GM12878 (cell line): ENCODE results near the gene SBNO2. TPM values are rescaled to one million over a fixed set of nuclear protein-coding genes. Genes with fewer than 3 reads are reported as not detected.

Source experiments
- ATAC-seq: fragments of 200-7000 bp; cut with Tn5 transposase; 3 replicates; pipeline ENCODE4 v1.9.1; 2020; ENCODE audit warnings: mild to moderate bottlenecking, moderate library complexity
- BruUV-seq: library from RNA; stranded (reverse); fragments of 400-500 nt; replicated peaks from 2 replicates; lab custom pipeline; 2021; lab: Mats Ljungman, UMichigan
- CTCF ChIA-PET: fragments of 300-600 bp; sonication (Branson Sonifier 250); formaldehyde crosslinking; extraction: SDS; loops from one replicate; lab custom pipeline; 2021; ENCODE audit warnings: inconsistent platforms; lab: Yijun Ruan, JAX
- POLR2A ChIA-PET: fragments of 350-600 bp; formaldehyde crosslinking; extraction: SDS; loops from one replicate; lab custom pipeline; 2021; ENCODE audit warnings: inconsistent platforms; lab: Charles Lee
- RAD21 ChIA-PET: fragments of 300-600 bp; sonication (Branson Sonifier 250); formaldehyde crosslinking; loops from one replicate; lab custom pipeline; 2023; ENCODE audit warnings: antibody characterized with exemption; ENCODE audit not compliant: unreplicated experiment; lab: Charles Lee
- SMC1A ChIA-PET: fragments of 300-600 bp; sonication (Branson Sonifier 250); formaldehyde crosslinking; loops from one replicate; lab custom pipeline; 2023; ENCODE audit not compliant: unreplicated experiment, uncharacterized antibody; lab: Charles Lee
- DNase-seq: peaks from one replicate; pipeline ENCODE4 v3.0.0-alpha.2; 2011; ENCODE audit warnings: low read depth, low spot score
- FAIRE-seq: peaks from 3 replicates; lab custom pipeline; 2011; peaks lifted over from hg19 to GRCh38; lab: Jason Lieb, UNC
- H2AFZ ChIP-seq: 2 replicates; pipeline ENCODE4 v1.6.0; 2011; ENCODE audit warnings: low read depth, low read length, control low read depth; ENCODE audit not compliant: control insufficient read depth
- H3K27ac ChIP-seq: 2 replicates; pipeline ENCODE4 v1.5.1; 2011; ENCODE audit warnings: control low read depth; ENCODE audit not compliant: control insufficient read depth, insufficient read depth
- H3K27me3 ChIP-seq, 2 experiments: replicated peaks in 1 of 2; 2 replicates each; pipeline versions ENCODE4 v1.6.0 to v1.6.1; 2011; ENCODE audit warnings: low read length in 1 of 2; ENCODE audit not compliant: control insufficient read depth in 2 of 2, insufficient read depth in 2 of 2
- H3K36me3 ChIP-seq, 2 experiments: 2 replicates each; pipeline ENCODE4 v1.5.1; 2011; ENCODE audit warnings: low read length in 1 of 2; ENCODE audit not compliant: control insufficient read depth in 2 of 2, insufficient read depth in 2 of 2
- H3K4me1 ChIP-seq: 2 replicates; pipeline ENCODE4 v1.6.1; 2011; ENCODE audit warnings: mild to moderate bottlenecking, low read length, moderate library complexity, mixed read lengths; ENCODE audit not compliant: control insufficient read depth, insufficient read depth
- H3K4me2 ChIP-seq: 2 replicates; pipeline ENCODE4 v1.6.0; 2011; ENCODE audit warnings: control low read depth; ENCODE audit not compliant: control insufficient read depth, insufficient read depth
- H3K4me3 ChIP-seq: fragments of 200-600 bp; sonication (generic); 2 replicates; pipeline ENCODE4 v1.5.1; 2016
- H3K79me2 ChIP-seq: 2 replicates; pipeline ENCODE4 v1.6.0; 2011; ENCODE audit warnings: low read length; ENCODE audit not compliant: control insufficient read depth, insufficient read depth
- H3K9ac ChIP-seq: 2 replicates; pipeline ENCODE4 v1.8.0; 2011; ENCODE audit warnings: low read length, control low read depth, mixed read lengths; ENCODE audit not compliant: control insufficient read depth, insufficient read depth
- H3K9me3 ChIP-seq: replicated peaks from 3 replicates; pipeline ENCODE4 v1.5.1; 2011; ENCODE audit warnings: mild to moderate bottlenecking, low read length; ENCODE audit not compliant: control insufficient read depth, insufficient read depth
- H4K20me1 ChIP-seq: 2 replicates; pipeline ENCODE4 v1.6.0; 2011; ENCODE audit not compliant: control insufficient read depth, insufficient read depth
- E2F8 ChIP-seq: fragments of 450-650 bp; IDR thresholded peaks from 2 replicates; pipeline ENCODE4 v1.6.1; 2018; ENCODE audit warnings: mild to moderate bottlenecking, low read depth, moderate library complexity; ENCODE audit not compliant: partially characterized antibody
- EED ChIP-seq: sonication (generic); IDR thresholded peaks from 2 replicates; pipeline ENCODE4 v1.6.1; 2016; ENCODE audit warnings: antibody characterized with exemption, low read depth
- IRF3 ChIP-seq: fragments of 450-650 bp; IDR thresholded peaks from 2 replicates; pipeline ENCODE4 v1.6.1; 2014; ENCODE audit warnings: mild to moderate bottlenecking
- POLR2AphosphoS2 ChIP-seq: IDR thresholded peaks from 2 replicates; pipeline ENCODE4 v1.6.1; 2011; ENCODE audit warnings: low read depth, mild to moderate bottlenecking, low read length, improper control_type of control experiment, moderate library complexity
- RAD51 ChIP-seq: fragments of 450-650 bp; IDR thresholded peaks from 2 replicates; pipeline ENCODE4 v1.6.1; 2016; ENCODE audit warnings: moderate library complexity, mild to moderate bottlenecking, inconsistent platforms
- RELB ChIP-seq: fragments of 450-650 bp; IDR thresholded peaks from 2 replicates; pipeline ENCODE4 v1.6.1; 2017; ENCODE audit warnings: low read depth, mild to moderate bottlenecking, moderate library complexity
- STAT3 ChIP-seq: IDR thresholded peaks from 2 replicates; pipeline ENCODE4 v1.6.1; 2011; ENCODE audit warnings: low read depth, low read length, improper control_type of control experiment
- WGBS: methylation state at CpG from one replicate; pipeline ENCODE4 v1.1.6; 2016; ENCODE audit warnings: low lambda C conversion rate; ENCODE audit not compliant: insufficient replicate concordance, insufficient coverage; ENCODE audit errors: missing lambda C conversion rate; 5-methylcytosine and 5-hydroxymethylcytosine counted together
- in situ Hi-C: fragments of 300-500 bp; cut with MboI; formaldehyde crosslinking; loops from 9 replicates; pipeline ENCODE4 v1.14.3; 2018; ENCODE audit warnings: mixed read lengths
- intact Hi-C: fragments of 100-400 bp; cut with micrococcal nuclease; formaldehyde crosslinking; loops from one replicate; pipeline ENCODE4 v1.14.2; 2022; ENCODE audit not compliant: unreplicated experiment
- polyA plus RNA-seq, 11 experiments: library from polyadenylated mRNA; depleted of rRNA in 4 of 11; unstranded in 6 of 11; stranded (reverse) in 5 of 11; fragments of >200 nt; fragmentation: Nextera tagmentation in 4 of 11; fragmentation: Illumina TruSeq in 1 of 11; extraction: Ambion mirVana in 4 of 11; extraction: Trizol in 1 of 11; gene quantifications; 1 replicate in 1 of 11; 2 replicates in 10 of 11; pipeline versions ENCODE4 v1.2.1 to v1.2.3, GENCODE V29; 2011 to 2016; ENCODE audit warnings: inconsistent platforms in 2 of 11, missing spikeins in 2 of 11, low read depth in 1 of 11
- total RNA-seq, 4 experiments: library from RNA; depleted of rRNA in 3 of 4; stranded (reverse); fragments of >200 nt in 3 of 4; fragmentation: Illumina TruSeq in 1 of 4; extraction: Trizol in 1 of 4; gene quantifications; 2 replicates each; pipeline versions ENCODE4 v1.2.1 to v1.2.3, GENCODE V29; 2013 to 2021

Gene SBNO2
- total and polyA plus RNA-seq, 10 of the 15 experiments (the other 5 are each of a cell fraction or from before 2014, with no cell fraction given) = 0.08 to 44.6 (median 5.4) TPM

- ChIA-PET SMC1A (no interaction called here), RAD21 (no interaction called here)
Observed at GRCh38 chr19:1109697-1110671, 64.1 kb downstream of the SBNO2 start.

More at GRCh38 chr19:1109697-1110671, 64.1 kb downstream of the SBNO2 start:
- Histone ChIP-seq H3K9ac (no peak overlapping the region), H2AFZ (no peak overlapping the region), H3K79me2 (peaks cover 5% of the 10 kb centered on the region), H3K4me1 (peaks cover 6% of the 10 kb centered on the region; the same call in 1 of the 2 replicates), H3K9me3 (no peaks in the 10 kb centered on the region), H3K4me2 (no peak overlapping the region), H3K36me3 (peaks cover 0 to 21% of the 10 kb centered on the region in 2 experiments; a peak in 3 of 4 replicates), H3K27me3 (no peaks in the 10 kb centered on the region), H4K20me1 (no peaks in the 10 kb centered on the region; the same call in 1 of the 2 replicates), H3K4me3 (no peak overlapping the region), H3K27ac (no peak overlapping the region)
- FAIRE-seq = no peak
- 92% methylated on average over 50 of the region's 54 CpGs for WGBS
- no peak for ATAC-seq
- no peak for TF ChIP-seq RAD51
- TF ChIP-seq RELB = no peak
- 0 out of 2 replicates have a peak, but pooled peaks have one; percentile 29 for TF ChIP-seq POLR2AphosphoS2
- TF ChIP-seq EED = no peak
- TF ChIP-seq IRF3 = no peak
- TF ChIP-seq E2F8 = no peak
- TF ChIP-seq STAT3 = no peak
- ChIA-PET POLR2A (no interaction called here), CTCF (no interaction called here)
- in situ Hi-C loops (loop anchor here (5.0 kb wide), 1 partner anchor 92 kb away; no protein-coding TSS in a partner anchor), intact Hi-C loops (loop anchor here (5.0 kb wide), 1 partner anchor 82 kb away; no protein-coding TSS in a partner anchor)
- BruUV-seq = no TSS peak
- no peak for DNase-seq
